ENCODE measurements around the gene DYSF.

The DYSF gene

DNA sequence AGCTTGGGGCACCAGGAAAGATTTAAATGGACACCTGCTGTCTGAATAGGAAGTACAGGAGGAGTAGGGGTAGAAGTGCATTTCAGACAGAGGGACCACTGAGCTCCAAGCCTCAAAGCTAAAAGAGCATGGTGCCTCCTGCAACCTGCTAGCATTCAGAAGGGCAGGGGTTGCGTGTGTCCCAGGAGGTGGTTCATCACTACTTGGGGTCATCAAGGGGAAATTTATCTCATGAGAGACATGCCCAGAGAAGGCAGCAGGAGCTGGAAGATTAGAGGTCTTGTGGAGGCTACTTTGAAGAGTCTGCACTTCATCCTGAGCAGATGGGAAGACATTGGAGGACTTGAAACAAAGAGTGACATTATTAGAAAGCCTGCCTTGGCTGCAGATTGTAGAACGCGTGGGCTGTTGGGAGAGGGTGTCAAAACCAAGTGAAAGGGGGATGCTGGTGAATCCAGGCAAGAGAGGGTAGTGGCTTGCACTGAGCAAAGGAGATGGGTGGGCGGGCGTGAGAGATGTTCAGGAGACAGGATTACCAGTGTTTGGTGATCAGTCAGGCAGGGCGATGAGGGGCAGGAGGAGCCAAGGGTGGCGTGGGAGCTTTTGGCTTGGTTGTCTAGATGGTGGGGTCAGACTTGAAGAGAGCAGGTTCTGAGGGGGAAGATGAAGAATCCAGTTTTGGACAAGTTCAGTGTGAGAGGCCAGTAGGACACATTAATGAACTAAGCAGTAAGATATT, 154.0 kb downstream of the DYSF start:
- DNase-seq, result peak in 9 of 10 donors; percentile 8 to 89 (median 37)
- intact Hi-C loops (cut with DNase I), result loop anchor here (10.0 kb wide), 1 partner anchor 537 kb away; the partner anchor contains the start of gene CYP26B1

DNA sequence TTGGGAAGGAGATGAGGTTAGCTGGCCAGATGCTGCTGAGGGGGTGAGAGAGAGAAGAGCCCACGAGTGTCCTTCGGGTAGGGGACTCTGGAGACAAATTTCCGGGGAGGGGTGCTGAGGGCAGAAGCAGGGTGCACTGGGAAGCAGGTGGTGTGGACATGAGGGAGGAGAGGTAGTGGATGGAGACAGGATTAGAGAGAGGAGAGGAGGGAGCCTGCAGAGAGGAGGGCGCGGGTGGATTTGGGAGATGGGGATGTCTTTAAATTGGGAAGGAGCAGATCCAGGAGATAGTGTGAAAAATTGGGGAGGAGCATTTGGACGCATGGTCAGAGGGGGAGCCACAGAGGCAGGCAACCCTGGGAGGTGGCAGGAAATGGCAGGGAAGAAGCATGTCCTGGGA, 154.7 kb downstream of the DYSF start:
- intact Hi-C loops (cut with DNase I), result loop anchor here (10.0 kb wide), 1 partner anchor 537 kb away; the partner anchor contains the start of gene CYP26B1
- DNase-seq, result peak in 6 of 10 donors; percentile 1 to 74 (median 12)

DNA sequence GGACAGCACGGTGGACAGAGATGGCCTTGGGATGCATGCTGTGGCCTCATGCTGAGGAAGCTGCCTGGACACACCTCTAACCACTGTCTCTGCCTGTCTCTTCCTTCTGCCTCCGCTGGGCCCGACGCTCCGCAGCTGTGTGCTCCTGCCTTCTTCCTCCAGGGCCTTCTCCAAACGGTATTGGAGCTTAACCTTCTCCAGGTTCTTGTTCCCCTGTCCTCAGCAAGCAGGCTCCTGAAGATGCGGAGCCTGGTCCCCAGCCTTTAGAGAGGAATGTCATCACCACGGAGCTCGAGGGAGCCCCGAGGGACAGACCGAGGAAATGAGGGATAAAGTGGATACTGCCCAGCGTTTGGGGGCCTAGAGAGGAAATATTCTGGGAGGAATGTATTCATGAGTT, 155.1 kb downstream of the DYSF start:
- peak in 6 of 10 donors; percentile 5 to 59 (median 12) for DNase-seq
- intact Hi-C loops (cut with DNase I), result loop anchor here (10.0 kb wide), 1 partner anchor 536 kb away; the partner anchor contains the start of gene CYP26B1

DNA sequence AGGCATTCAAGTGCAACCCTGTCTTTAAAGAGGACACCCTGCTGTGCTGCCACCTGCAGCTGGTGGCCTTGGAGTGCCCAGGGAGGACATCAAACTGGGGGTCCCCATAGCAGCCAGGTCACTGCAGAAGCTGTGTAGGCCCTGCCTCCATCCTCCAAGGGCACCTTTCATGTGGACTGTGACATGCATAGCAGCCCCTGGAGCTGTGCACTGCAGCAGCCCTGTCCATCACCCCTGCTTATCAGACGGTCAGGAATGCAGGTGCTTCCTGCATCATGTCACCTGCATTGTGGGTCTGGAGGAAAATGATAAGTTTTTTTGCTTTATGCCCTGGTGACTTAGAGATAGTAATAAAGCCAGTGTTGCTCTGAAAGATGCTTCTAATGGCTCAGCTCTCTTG, 155.7 kb downstream of the DYSF start:
- peak in 5 of 10 donors; percentile 4 to 49 (median 7) for DNase-seq
- intact Hi-C loops (cut with DNase I), result loop anchor here (10.0 kb wide), 1 partner anchor 536 kb away; the partner anchor contains the start of gene CYP26B1

DNA sequence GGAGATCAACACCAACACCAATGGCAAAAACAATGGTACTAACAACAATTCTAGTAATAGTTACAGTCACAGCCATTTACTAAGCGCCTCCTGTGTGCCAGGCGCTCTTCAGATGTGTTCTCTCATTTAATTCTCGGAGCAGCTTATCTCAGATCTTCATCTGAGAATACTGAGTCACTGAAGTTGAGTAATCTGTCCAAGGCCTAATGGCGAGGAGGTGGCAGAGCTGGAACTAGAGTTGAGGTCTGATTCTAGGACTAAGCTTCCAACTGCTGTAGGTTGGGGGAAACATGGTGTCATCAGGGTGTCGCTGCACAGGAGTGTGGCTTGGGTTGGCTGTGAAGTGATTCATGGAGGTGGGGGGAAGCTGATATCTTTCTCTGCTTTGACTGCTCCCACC, 156.1 kb downstream of the DYSF start:
- intact Hi-C loops (cut with DNase I), result loop anchor here (10.0 kb wide), 1 partner anchor 535 kb away; the partner anchor contains the start of gene CYP26B1
- peak in 8 of 10 donors; percentile 1 to 74 (median 13) for DNase-seq

DNA sequence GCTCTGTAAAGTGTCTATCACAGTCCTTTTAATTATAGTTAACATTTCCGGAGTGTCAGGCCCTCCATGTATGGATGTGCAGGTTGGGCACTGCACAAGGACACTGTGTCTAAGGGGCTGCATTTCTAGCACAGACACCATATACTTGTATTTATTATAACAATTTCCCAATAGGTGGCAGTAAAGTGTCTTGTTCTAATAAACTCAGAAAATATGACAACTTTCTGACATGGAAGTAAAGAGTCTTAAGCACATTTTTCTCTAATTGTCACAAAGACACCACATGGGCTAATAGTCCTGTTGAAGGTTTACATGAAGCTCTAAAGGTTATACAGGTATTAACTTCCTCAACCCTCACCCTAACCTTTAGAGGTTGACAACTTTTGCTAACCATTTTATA, 156.6 kb downstream of the DYSF start:
- peak in 4 of 10 donors; percentile 1 to 35 (median 4) for DNase-seq
- intact Hi-C loops (cut with DNase I), result loop anchor here (5.0 to 10.0 kb wide), 2 partner anchors 187 to 535 kb away; partner anchors contain the start of gene CYP26B1

DNA sequence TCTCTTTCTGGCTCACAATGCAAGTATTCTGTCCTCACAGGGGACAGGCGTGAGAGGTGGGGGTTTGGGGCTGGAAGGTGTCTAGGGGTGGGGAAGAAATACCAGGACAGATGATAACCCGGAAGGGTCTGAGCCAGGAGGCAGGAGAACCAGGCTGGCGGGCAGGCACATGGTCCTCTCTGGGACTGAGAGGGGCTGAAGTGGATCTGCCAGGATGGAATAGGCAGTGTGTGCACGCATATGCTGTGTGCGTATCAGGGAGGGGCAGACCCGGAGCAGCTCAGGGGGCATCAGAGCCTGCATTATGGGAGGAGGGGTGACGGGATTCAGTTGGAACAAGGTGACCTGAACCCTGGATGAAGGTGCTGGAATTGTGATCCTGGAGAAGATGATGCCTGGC, 157.3 kb downstream of the DYSF start:
- DNase-seq, result peak in 5 of 10 donors; percentile 3 to 61 (median 40)

DNA sequence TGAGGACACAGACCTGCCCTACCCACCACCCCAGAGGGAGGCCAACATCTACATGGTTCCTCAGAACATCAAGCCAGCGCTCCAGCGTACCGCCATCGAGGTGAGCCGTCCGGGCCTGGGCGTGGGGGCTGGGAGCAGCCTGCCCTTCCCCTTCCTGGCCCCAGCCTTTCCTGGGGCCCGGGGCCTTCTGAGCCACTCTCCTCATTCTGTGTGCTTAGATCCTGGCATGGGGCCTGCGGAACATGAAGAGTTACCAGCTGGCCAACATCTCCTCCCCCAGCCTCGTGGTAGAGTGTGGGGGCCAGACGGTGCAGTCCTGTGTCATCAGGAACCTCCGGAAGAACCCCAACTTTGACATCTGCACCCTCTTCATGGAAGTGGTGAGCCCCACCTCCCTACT, 157.9 kb downstream of the DYSF start:
- intact Hi-C loops (cut with DNase I), result loop anchor here (5.0 kb wide), 1 partner anchor 186 kb away; no protein-coding TSS in a partner anchor
- DNase-seq, result peak in 6 of 10 donors; percentile 0 to 77 (median 20)

More for the DNA sequence above, 157.3 kb downstream of the DYSF start:
- intact Hi-C loops (cut with DNase I), result loop anchor here (5.0 kb wide), 1 partner anchor 187 kb away; no protein-coding TSS in a partner anchor

DNA sequence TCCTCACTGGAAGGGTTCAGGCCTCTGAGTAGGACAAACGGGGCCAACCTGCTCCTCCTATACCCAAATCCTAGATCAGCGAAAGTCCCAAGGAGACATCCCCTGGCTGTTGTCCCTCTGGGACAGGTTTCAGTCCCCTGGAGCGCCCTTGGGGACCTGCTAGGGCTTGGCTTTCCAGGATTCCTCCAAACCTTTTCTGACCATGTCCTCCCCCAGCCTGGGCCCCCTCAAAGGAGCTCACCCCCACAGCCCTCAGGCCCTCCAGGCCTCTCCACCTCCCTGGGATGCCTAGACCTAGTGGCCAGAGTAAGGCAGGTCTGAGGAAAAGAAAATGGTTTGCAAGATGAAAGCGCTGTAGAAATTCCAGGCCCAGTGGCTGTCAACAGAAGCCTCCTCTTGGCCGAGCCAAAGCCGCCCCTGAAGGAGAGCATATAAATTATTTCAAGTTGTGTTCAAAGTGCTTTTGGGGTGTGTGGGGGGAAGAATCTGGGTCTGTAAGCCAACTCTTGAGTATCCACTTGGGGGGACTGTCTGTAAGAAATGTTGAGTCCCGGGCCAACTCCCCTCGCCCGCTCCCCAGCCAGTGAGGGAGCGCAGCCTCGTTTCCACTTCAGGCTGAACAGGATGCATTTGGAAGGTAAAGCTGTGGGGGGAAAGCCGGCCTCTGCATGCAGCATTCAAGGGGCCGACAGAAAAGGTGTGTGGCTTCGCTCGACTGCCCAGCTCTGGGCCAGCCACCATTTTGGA, 158.6 kb downstream of the DYSF start:
- DNase-seq, result peak in 5 of 10 donors; percentile 0 to 75 (median 43)
- intact Hi-C loops (cut with DNase I), result loop anchor here (5.0 kb wide), 1 partner anchor 185 kb away; no protein-coding TSS in a partner anchor

DNA sequence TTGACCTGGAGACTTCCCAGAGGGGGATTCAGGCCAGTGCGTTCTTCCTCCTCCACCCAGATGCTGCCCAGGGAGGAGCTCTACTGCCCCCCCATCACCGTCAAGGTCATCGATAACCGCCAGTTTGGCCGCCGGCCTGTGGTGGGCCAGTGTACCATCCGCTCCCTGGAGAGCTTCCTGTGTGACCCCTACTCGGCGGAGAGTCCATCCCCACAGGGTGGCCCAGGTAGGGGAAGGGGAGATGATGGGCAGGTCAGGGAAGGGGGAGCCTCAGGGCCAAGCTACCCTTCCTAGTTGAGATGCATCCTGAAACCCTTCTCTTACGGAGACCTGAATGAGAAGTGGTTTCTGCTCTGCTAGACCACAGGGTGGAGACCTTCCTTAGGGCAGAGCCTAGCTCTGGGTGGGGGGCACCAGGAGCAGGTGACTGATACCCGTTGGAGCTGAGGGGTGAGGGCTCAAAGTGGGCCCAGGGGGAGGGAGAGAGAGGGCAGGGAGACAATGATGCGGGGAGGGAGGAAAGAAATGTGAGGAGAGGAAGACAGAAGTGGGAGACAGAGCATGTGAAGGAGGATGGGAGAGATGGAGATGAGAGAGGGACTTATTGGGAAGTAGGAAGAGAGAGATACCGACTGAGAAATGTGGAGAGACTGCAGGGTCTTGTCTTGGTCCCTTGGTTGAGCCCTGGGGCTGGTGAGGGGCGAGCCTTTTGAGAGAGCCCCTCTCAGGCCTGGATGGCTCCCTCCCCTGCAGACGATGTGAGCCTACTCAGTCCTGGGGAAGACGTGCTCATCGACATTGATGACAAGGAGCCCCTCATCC, 159.4 kb downstream of the DYSF start:
- peak in 5 of 10 donors; percentile 0 to 73 (median 39) for DNase-seq

DNA sequence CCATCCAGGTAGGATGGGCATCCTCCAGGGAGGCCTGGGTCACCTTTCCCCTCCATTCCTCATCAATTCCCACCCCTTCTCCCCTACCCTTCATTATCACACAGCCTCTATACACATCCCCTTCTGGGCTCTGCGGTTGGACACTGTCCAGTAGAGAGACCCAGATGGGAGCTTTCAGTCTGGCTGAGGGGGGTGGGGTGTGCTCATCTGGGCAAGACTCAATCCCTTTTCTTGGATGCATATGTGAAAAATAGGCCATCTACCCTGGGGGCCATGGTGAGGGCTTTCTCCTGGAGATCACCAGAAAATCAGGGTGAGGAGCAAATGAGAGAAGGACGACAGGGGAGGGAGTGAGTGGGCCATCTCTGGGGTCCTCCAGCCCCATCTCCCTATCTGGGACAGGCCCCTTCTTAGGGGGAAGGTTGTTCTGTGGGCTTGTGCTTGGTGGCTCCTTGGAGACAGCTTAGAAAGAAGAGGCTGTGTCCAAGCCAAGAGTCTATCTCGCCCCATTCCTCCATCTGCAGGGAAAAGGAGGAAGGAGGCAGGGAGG, 160.1 kb downstream of the DYSF start:
- DNase-seq, result peak in 2 of 10 donors; percentile 2
- intact Hi-C loops (cut with DNase I), result loop anchor here (5.0 kb wide), 1 partner anchor 184 kb away; no protein-coding TSS in a partner anchor

More for the DNA sequence above, 159.4 kb downstream of the DYSF start:
- intact Hi-C loops (cut with DNase I), result loop anchor here (5.0 kb wide), 1 partner anchor 185 kb away; no protein-coding TSS in a partner anchor

DNA sequence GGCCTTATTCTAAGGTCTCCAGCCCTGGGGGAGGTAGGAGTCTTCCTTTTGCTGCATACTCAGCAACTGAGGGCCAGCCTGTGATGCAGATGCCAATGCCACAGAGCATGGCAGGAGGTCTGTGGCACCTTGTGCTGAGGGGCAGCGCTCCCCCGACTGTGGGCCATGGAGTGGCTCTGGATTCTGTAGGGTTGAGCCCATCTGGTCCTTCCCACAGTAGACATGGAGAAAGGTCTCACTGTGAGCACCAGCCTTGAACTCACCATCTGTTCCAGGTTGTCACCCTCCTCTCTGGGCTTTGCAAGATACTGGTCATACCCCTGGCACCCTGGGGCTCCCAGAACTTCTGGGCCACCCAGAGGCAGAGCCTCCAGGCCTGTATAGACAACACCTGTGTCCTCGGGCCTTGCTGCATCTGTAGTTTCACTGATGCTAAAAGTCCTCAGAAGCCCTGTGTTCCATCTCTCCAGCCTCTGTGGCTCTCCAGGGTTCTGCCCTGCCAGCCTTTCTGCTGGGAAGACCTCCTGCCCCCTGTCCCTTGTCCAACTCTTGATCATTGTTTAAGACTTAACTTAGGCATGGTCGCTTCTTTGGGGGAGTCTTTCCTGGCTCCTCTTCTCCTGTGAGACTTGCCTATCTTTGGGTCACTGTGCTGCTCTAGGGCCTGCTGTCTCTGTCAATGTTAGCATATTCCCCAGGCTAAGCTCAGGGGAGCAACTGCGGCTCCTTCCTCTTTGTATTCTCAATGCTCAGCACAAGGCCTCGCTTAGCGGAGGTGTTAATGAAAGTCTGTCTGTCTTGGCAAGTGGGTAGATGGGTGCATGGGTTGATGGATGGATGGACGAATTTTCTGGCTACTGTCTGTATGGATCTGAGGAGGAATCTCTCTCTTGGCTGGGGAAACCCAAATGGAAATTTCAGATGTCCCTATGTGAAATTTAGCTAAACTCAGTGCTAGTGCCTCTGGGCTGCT, 160.9 kb downstream of the DYSF start:
- intact Hi-C loops (cut with DNase I), result loop anchor here (5.0 kb wide), 1 partner anchor 183 kb away; no protein-coding TSS in a partner anchor
- peak in 5 of 10 donors; percentile 1 to 46 (median 13) for DNase-seq

DNA sequence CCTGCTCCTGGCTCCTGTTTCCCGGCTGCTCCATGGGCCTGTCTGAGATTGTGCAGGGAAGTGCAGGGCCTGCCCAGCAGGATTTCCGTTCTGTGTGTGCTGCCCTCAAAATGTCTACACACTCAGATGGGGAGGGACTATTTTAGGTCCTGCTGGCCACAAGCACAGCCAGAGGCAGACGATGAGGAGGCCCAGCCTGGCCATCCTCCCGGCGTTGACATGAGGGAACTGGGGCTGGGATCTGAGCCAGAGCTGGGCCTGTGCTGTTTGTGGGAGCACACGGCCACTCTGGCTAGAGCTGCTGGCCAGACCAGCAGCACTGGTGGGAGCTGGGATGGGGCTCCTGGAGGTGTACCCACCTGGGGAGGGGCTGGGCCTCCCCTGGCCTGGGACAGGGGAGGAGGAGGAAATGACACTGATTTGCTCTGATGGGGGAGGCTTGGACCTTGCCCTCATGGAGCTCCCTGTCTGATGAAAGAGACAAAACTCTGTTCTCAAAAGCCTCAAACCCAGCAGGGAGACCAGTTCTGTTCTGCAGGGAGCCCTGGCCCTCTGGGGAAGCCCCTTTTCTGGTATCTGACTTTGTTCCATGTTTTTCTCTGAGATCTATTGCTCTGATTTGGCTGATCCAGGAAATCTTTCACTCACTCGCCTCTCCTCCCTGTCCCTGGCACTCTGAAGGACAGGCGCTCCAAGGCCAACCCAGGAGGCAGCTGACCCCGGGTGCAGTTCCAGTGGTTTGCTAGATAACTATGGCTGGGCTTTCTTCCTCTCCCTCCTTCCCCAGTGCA, 161.8 kb downstream of the DYSF start:
- intact Hi-C loops (cut with DNase I), result loop anchor here (5.0 kb wide), 1 partner anchor 182 kb away; no protein-coding TSS in a partner anchor
- DNase-seq, result peak; percentile 48 to 94 (median 74)

DNA sequence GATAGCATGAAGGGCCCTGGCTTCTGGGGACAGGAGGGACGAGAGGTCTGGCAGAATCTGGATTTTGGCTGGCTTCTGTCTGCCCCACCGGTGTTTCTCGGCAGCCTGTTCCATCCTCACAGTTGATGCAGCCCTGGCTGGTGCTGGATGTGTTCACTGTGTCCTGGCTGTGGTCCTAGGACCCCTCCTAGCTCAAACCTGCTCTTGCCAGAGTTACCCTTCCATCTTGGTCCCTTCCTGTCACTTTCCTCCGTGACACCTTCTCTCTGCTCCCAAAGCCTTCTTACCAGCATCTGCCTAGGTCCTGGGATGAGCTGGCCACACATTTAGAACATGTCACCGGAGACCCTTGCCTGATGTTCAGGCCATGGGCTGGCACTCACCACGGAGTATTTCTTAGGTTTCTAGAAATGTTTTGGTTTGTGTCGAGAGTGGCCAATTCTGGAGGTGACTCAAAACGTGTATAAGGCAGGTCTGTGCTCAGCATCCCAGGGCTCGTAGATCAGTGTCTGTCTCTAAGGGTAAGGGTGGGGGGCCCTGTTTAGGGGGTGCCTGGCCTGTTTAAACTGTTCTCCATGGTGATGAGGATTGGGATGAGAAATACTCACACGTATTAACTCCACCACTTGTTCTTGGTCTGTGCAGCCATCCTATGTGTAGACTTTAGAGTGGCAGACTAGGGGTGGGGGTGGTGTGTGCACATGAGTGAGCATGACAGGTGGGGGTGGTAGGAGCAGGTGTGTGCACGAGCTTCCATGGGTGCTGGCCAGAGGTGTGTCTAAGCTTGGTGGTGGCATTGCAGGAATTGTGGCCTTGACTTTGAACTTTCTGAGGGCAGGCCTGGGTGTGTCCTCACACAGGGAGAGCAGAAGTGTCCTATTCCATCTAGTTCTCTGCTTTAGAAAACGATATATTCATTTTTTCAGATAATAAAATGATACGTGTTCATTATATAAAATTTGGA, 162.7 kb downstream of the DYSF start:
- intact Hi-C loops (cut with DNase I), result no loop called here
- DNase-seq, result peak in 2 of 10 donors; percentile 14 to 44

DNA sequence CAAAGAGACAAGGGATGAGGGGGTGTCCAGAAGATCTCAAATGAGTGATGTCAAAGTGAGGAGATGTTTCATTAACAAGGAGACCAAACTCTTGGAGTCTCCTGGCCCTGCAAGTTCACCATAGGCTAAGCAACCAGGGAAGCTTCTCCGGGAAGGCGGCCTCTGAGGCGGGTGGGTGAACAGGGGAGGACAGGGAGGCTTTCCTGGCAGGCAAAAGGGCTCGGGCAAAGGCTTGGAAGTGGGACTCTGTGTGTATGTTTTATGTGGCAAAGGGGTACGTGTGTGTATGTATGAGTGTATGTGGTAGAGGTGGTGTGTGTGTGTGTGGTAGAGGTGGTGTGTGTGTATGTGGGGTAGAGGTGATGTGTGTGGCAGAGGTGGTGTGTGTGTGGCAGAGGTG, 163.9 kb downstream of the DYSF start:
- intact Hi-C loops (cut with DNase I), result no loop called here
- peak in 1 of 10 donors; percentile 12 for DNase-seq
